Measurements from ENCODE around the gene HOXC9. TPM values are rescaled to one million over a fixed set of nuclear protein-coding genes. Genes with fewer than 3 reads are reported as not detected.

Gene HOXC9
- total RNA-seq, 1 experiment from 2014 or later = not detected

GRCh38 chr12:53997204-53998109, 2.5 kb upstream of the HOXC9 start:
- Mint-ChIP-seq H3K9me3 (peaks cover under 1 to 3% of the 10 kb centered on the region in 2 experiments; a peak in 3 of 5 replicates), H3K27ac (no peak overlapping the region), H3K4me1 (peaks cover 7 to 31% of the 10 kb centered on the region in 2 experiments), H3K36me3 (ENCODE audit: insufficient read depth in 1 of 3, low read depth in 3 of 3) (no peaks in the 10 kb centered on the region), H3K4me3 (no peak overlapping the region), H3K27me3 (ENCODE audit: low read depth) (peaks cover 100% of the 10 kb centered on the region)
- no peak overlapping the region for H2AK5ac ChIP-seq (ENCODE audit: insufficient read length, low read length)
- no peak overlapping the region for H2BK15ac ChIP-seq (ENCODE audit: low read depth, low read length)
- H3K14ac ChIP-seq (ENCODE audit: insufficient read depth, low read length) = no peak overlapping the region
- no peak overlapping the region for H3K9ac ChIP-seq (ENCODE audit: extremely low read depth, insufficient read length, low read length)
- H3K4ac ChIP-seq (ENCODE audit: low read depth, low read length) = no peak overlapping the region
- no peaks in the 10 kb centered on the region for H3K4me1 ChIP-seq (ENCODE audit: insufficient read depth, low read length)
- no peaks in the 10 kb centered on the region for H3K9me3 ChIP-seq (ENCODE audit: control insufficient read depth, low read depth, low read length)
- WGBS (ENCODE audit: extremely low coverage, insufficient read length, low lambda C conversion rate) = no CpG with 5 or more reads among the region's 35 CpGs
- H2BK12ac ChIP-seq (ENCODE audit: insufficient read length, low read depth, low read length) = no peak overlapping the region
- no peak overlapping the region for H2AFZ ChIP-seq (ENCODE audit: low read length)
- H3K23me2 ChIP-seq (ENCODE audit: insufficient read length, low read depth, low read length, poor library complexity, severe bottlenecking) = no peaks in the 10 kb centered on the region
- no peak overlapping the region for H3K23ac ChIP-seq (ENCODE audit: insufficient read length, low read depth, low read length)
- no peak overlapping the region for H3T11ph ChIP-seq (ENCODE audit: low read length)
- H3K27ac ChIP-seq (ENCODE audit: insufficient read length, low read depth, low read length) = no peak overlapping the region
- no peaks in the 10 kb centered on the region for H3K79me2 ChIP-seq (ENCODE audit: insufficient read depth, low read length)
- H3K79me1 ChIP-seq (ENCODE audit: insufficient read depth, low read depth, low read length, poor library complexity, severe bottlenecking) = no peaks in the 10 kb centered on the region
- H2BK5ac ChIP-seq (ENCODE audit: insufficient read length, low read length) = no peak overlapping the region
- no peak overlapping the region for H3K18ac ChIP-seq (ENCODE audit: insufficient read length, low read depth, low read length)
- H4K20me1 ChIP-seq (ENCODE audit: control insufficient read depth, insufficient read depth, insufficient read length) = no peaks in the 10 kb centered on the region
- H4K8ac ChIP-seq (replicated peaks; ENCODE audit: insufficient read length, low read depth, low read length) = no peak overlapping the region
- no peak for DNase-seq
- peaks cover 99% of the 10 kb centered on the region for H3K27me3 ChIP-seq (ENCODE audit: insufficient read depth, low read length)
- H3K4me2 ChIP-seq (ENCODE audit: insufficient read depth, insufficient read length, low read length) = no peak overlapping the region
- H2BK120ac ChIP-seq (ENCODE audit: low read depth, low read length, poor library complexity, severe bottlenecking) = no peak overlapping the region
- no peak overlapping the region for H4K5ac ChIP-seq (ENCODE audit: insufficient read length, low read depth, low read length)
- no peak overlapping the region for H3K56ac ChIP-seq (ENCODE audit: insufficient read length, low read depth, low read length)
- H2BK20ac ChIP-seq (ENCODE audit: low read depth, low read length, poor library complexity, severe bottlenecking) = no peak overlapping the region
- H4K91ac ChIP-seq (ENCODE audit: insufficient read length, low read depth, low read length) = no peak overlapping the region
- TF ChIP-seq CTCF (conservative IDR thresholded peaks at IDR 0.05) = no peak
